H1 (cell line): Measurements from ENCODE around the gene GRIK4. TPM values are rescaled to one million over a fixed set of nuclear protein-coding genes. Genes with fewer than 3 reads are reported as not detected.

ENCODE experiments used
- CHD2 ChIP-seq: IDR thresholded peaks from 2 replicates; pipeline ENCODE4 v1.6.1; 2012; ENCODE audit warnings: low read length, improper control_type of control experiment
- EGR1 ChIP-seq: IDR thresholded peaks from 2 replicates; pipeline ENCODE4 v1.6.1; 2011; ENCODE audit warnings: low read depth, low read length, borderline replicate concordance
- JUN ChIP-seq: IDR thresholded peaks from 2 replicates; pipeline ENCODE4 v1.6.1; 2011; ENCODE audit warnings: low read depth, mild to moderate bottlenecking, improper control_type of control experiment, low read length
- KDM5A ChIP-seq: fragments of 200-600 bp; IDR thresholded peaks from 2 replicates; pipeline ENCODE4 v1.7.1; 2012; ENCODE audit warnings: mild to moderate bottlenecking, low read length, inconsistent platforms, mixed read lengths
- PHF8 ChIP-seq: fragments of 200-600 bp; sonication (generic); conservative IDR thresholded peaks from 2 replicates; pipeline ENCODE4 v1.7.1; 2012; ENCODE audit warnings: low read depth, mild to moderate bottlenecking, inconsistent platforms, low read length, moderate library complexity
- POU5F1 ChIP-seq: IDR thresholded peaks from 2 replicates; pipeline ENCODE4 v1.6.1; 2011; ENCODE audit warnings: low read depth, mild to moderate bottlenecking, low read length, moderate library complexity
- RFX5 ChIP-seq: IDR thresholded peaks from 2 replicates; pipeline ENCODE4 v1.6.1; 2011; ENCODE audit warnings: low read depth, low read length, improper control_type of control experiment, borderline replicate concordance
- TAF1 ChIP-seq: IDR thresholded peaks from 2 replicates; pipeline ENCODE4 v1.6.1; 2011; ENCODE audit warnings: mild to moderate bottlenecking, low read depth, low read length
- polyA plus RNA-seq, 7 experiments: library from polyadenylated mRNA; depleted of rRNA in 3 of 7; stranded (reverse) in 5 of 7; unstranded in 2 of 7; fragments of >200 nt in 5 of 7; fragments of 200-250 nt in 2 of 7; gene quantifications; 1 replicate in 5 of 7; 2 replicates in 1 of 7; 4 replicates in 1 of 7; pipeline versions ENCODE4 v1.2.1 to v1.2.3, GENCODE V29; 2011 to 2013; ENCODE audit warnings: missing spikeins in 2 of 7, mixed read lengths in 2 of 7
- total RNA-seq: library from RNA; stranded (reverse); fragmentation: NEBNext Ultra II Directional; extraction: Animal tissue kit (Norgen Biotek cat#: 25700); gene quantifications from 2 replicates; pipeline ENCODE4 v1.2.1, GENCODE V29; 2021
- TF ChIP-seq, protein P1 (sequence below): fragments of 300-600 bp; sonication (generic); IDR thresholded peaks from 2 replicates; pipeline ENCODE4 v1.7.1; 2012; ENCODE audit warnings: low read length, moderate library complexity, mild to moderate bottlenecking, inconsistent platforms; ENCODE audit not compliant: insufficient replicate concordance

GRIK4 gene
- total and polyA plus RNA-seq, 2 of the 8 experiments (the other 6 are each of a cell fraction or from before 2014, with no cell fraction given) = 1.2 to 2.9 TPM

GRCh38 chr11:120857508-120857907, 346.0 kb downstream of the GRIK4 start (continued):
- TF ChIP-seq, protein P1, sequence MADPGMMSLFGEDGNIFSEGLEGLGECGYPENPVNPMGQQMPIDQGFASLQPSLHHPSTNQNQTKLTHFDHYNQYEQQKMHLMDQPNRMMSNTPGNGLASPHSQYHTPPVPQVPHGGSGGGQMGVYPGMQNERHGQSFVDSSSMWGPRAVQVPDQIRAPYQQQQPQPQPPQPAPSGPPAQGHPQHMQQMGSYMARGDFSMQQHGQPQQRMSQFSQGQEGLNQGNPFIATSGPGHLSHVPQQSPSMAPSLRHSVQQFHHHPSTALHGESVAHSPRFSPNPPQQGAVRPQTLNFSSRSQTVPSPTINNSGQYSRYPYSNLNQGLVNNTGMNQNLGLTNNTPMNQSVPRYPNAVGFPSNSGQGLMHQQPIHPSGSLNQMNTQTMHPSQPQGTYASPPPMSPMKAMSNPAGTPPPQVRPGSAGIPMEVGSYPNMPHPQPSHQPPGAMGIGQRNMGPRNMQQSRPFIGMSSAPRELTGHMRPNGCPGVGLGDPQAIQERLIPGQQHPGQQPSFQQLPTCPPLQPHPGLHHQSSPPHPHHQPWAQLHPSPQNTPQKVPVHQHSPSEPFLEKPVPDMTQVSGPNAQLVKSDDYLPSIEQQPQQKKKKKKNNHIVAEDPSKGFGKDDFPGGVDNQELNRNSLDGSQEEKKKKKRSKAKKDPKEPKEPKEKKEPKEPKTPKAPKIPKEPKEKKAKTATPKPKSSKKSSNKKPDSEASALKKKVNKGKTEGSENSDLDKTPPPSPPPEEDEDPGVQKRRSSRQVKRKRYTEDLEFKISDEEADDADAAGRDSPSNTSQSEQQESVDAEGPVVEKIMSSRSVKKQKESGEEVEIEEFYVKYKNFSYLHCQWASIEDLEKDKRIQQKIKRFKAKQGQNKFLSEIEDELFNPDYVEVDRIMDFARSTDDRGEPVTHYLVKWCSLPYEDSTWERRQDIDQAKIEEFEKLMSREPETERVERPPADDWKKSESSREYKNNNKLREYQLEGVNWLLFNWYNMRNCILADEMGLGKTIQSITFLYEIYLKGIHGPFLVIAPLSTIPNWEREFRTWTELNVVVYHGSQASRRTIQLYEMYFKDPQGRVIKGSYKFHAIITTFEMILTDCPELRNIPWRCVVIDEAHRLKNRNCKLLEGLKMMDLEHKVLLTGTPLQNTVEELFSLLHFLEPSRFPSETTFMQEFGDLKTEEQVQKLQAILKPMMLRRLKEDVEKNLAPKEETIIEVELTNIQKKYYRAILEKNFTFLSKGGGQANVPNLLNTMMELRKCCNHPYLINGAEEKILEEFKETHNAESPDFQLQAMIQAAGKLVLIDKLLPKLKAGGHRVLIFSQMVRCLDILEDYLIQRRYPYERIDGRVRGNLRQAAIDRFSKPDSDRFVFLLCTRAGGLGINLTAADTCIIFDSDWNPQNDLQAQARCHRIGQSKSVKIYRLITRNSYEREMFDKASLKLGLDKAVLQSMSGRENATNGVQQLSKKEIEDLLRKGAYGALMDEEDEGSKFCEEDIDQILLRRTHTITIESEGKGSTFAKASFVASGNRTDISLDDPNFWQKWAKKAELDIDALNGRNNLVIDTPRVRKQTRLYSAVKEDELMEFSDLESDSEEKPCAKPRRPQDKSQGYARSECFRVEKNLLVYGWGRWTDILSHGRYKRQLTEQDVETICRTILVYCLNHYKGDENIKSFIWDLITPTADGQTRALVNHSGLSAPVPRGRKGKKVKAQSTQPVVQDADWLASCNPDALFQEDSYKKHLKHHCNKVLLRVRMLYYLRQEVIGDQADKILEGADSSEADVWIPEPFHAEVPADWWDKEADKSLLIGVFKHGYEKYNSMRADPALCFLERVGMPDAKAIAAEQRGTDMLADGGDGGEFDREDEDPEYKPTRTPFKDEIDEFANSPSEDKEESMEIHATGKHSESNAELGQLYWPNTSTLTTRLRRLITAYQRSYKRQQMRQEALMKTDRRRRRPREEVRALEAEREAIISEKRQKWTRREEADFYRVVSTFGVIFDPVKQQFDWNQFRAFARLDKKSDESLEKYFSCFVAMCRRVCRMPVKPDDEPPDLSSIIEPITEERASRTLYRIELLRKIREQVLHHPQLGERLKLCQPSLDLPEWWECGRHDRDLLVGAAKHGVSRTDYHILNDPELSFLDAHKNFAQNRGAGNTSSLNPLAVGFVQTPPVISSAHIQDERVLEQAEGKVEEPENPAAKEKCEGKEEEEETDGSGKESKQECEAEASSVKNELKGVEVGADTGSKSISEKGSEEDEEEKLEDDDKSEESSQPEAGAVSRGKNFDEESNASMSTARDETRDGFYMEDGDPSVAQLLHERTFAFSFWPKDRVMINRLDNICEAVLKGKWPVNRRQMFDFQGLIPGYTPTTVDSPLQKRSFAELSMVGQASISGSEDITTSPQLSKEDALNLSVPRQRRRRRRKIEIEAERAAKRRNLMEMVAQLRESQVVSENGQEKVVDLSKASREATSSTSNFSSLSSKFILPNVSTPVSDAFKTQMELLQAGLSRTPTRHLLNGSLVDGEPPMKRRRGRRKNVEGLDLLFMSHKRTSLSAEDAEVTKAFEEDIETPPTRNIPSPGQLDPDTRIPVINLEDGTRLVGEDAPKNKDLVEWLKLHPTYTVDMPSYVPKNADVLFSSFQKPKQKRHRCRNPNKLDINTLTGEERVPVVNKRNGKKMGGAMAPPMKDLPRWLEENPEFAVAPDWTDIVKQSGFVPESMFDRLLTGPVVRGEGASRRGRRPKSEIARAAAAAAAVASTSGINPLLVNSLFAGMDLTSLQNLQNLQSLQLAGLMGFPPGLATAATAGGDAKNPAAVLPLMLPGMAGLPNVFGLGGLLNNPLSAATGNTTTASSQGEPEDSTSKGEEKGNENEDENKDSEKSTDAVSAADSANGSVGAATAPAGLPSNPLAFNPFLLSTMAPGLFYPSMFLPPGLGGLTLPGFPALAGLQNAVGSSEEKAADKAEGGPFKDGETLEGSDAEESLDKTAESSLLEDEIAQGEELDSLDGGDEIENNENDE = no peak
- TF ChIP-seq CHD2 (no peak), POU5F1 (no peak), PHF8 (no peak), JUN (no peak), RFX5 (no peak), EGR1 (no peak), TAF1 (no peak), KDM5A (no peak)
- TF ChIP-seq, all 59 proteins: peak for 0
